Chondrocyte (in vitro differentiated cells): ENCODE data around the gene ECEL1. TPM values are rescaled to one million over a fixed set of nuclear protein-coding genes. Genes with fewer than 3 reads are reported as not detected.

Experiments
- DNase-seq: peaks from one replicate; pipeline ENCODE4 v3.0.0; 2021; ENCODE audit warnings: mixed read lengths, low spot score
- H3K27ac Mint-ChIP-seq: one replicate; pipeline ENCODE4 v1.8.0; 2021; ENCODE audit warnings: mild to moderate bottlenecking, moderate library complexity, mixed read lengths; ENCODE audit not compliant: unreplicated experiment
- H3K27me3 Mint-ChIP-seq: 2 replicates; pipeline ENCODE4 v1.8.0; 2021; ENCODE audit warnings: low read depth, mixed read lengths
- H3K36me3 Mint-ChIP-seq: 2 replicates; pipeline ENCODE4 v1.8.0; 2021; ENCODE audit warnings: low read depth, mixed read lengths
- H3K4me1 Mint-ChIP-seq: 2 replicates; pipeline ENCODE4 v1.8.0; 2021; ENCODE audit warnings: low read depth, mild to moderate bottlenecking, mixed read lengths
- H3K4me3 Mint-ChIP-seq: one replicate; pipeline ENCODE4 v1.8.0; 2021; ENCODE audit warnings: mild to moderate bottlenecking, moderate library complexity, mixed read lengths; ENCODE audit not compliant: unreplicated experiment
- H3K9me3 Mint-ChIP-seq: 2 replicates; pipeline ENCODE4 v1.8.0; 2021; ENCODE audit warnings: low read depth, mixed read lengths
- long read RNA-seq: library from polyadenylated mRNA; stranded (forward); transcript quantifications from one replicate; pipeline ENCODE4 v2.0.0, GENCODE V29; 2021
- total RNA-seq: library from RNA; stranded (reverse); gene quantifications from 3 replicates; pipeline ENCODE4 v1.2.1, GENCODE V29; 2021
- TF ChIP-seq, protein P1 (sequence below): fragments of 200-600 bp; sonication (generic); IDR thresholded peaks from 2 replicates; pipeline ENCODE4 v1.5.0; 2021; ENCODE audit warnings: antibody characterized with exemption, mild to moderate bottlenecking, moderate library complexity

Gene ECEL1, protein sequence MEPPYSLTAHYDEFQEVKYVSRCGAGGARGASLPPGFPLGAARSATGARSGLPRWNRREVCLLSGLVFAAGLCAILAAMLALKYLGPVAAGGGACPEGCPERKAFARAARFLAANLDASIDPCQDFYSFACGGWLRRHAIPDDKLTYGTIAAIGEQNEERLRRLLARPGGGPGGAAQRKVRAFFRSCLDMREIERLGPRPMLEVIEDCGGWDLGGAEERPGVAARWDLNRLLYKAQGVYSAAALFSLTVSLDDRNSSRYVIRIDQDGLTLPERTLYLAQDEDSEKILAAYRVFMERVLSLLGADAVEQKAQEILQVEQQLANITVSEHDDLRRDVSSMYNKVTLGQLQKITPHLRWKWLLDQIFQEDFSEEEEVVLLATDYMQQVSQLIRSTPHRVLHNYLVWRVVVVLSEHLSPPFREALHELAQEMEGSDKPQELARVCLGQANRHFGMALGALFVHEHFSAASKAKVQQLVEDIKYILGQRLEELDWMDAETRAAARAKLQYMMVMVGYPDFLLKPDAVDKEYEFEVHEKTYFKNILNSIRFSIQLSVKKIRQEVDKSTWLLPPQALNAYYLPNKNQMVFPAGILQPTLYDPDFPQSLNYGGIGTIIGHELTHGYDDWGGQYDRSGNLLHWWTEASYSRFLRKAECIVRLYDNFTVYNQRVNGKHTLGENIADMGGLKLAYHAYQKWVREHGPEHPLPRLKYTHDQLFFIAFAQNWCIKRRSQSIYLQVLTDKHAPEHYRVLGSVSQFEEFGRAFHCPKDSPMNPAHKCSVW
- total RNA-seq, result 0.12 to 0.53 TPM in 2 of 3 replicates, not detected in the other
- long read RNA-seq, result 0 reads

DNA sequence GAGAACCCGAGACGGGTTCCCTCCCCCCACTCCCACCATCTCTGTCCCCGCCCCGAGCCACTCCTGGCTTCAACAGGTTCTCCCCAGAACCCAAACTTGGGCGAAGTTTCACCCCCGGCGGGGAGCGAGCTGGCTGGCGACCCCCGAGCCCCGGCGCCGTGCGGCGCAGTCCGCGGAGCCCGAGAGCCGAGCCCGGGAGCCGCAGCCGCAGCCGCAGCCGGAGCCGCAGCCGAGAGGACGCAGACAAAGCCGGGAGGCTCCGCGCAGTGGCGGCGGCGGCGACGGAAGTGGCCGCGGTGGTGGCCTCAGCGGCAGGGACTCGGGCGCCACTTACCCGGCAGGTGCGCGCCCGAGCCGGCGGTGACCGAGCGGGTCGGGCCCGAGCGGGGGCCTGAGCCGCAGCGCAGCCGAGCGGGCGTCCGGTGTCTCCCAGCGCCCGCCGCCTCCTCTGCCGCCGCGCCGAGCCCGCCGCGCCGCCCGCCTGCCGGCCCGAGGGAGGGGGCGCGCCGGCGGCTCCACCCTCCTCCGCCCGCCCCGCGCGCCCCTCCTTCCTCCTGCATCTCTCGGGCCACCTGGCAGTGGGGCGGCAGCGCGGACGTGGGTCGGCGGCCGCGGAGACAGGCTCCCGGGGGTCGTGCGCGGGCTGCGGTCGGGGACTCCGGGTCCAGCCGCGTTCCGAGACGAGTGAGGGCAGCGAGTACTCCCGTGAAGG, at the start of gene ECEL1:
TSS of gene ECEL1 (minus strand) at position 450 of the 712 bp plus-strand sequence. CDS start 1,181 bp downstream, outside the sequence.
- TF ChIP-seq, protein P1, sequence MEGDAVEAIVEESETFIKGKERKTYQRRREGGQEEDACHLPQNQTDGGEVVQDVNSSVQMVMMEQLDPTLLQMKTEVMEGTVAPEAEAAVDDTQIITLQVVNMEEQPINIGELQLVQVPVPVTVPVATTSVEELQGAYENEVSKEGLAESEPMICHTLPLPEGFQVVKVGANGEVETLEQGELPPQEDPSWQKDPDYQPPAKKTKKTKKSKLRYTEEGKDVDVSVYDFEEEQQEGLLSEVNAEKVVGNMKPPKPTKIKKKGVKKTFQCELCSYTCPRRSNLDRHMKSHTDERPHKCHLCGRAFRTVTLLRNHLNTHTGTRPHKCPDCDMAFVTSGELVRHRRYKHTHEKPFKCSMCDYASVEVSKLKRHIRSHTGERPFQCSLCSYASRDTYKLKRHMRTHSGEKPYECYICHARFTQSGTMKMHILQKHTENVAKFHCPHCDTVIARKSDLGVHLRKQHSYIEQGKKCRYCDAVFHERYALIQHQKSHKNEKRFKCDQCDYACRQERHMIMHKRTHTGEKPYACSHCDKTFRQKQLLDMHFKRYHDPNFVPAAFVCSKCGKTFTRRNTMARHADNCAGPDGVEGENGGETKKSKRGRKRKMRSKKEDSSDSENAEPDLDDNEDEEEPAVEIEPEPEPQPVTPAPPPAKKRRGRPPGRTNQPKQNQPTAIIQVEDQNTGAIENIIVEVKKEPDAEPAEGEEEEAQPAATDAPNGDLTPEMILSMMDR, result no peak
- H3K4me3 Mint-ChIP-seq, result peak within 1 kb of the TSS; percentile 44
- H3K36me3 Mint-ChIP-seq, result no peaks in the 10 kb centered on the region
- no peaks in the 10 kb centered on the region for H3K9me3 Mint-ChIP-seq
- peaks cover 7% of the 10 kb centered on the region for H3K4me1 Mint-ChIP-seq
- peaks cover 40% of the 10 kb centered on the region for H3K27me3 Mint-ChIP-seq
- H3K27ac Mint-ChIP-seq, result no peak within 1 kb of the TSS
- peak; percentile 83 for DNase-seq

DNA sequence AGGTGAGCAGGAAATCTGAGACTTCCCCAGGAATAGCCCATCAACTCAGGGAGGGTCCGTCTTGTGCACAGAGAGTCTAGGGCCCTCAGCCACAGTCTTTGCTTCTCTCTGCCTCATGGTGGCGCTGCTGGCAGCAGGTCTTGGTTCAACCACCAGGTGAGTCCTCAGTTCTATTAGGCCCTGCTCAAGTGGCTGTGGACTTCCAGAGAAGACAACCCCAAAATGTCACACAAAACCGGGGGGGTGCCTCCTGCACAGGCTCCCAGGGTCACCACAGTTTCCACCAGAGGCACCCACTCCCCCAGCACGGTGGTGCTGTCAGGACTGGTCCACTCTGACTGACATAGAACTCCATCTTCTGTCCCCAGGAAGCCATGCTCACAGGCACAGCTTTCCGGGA, 49.4 kb upstream of the ECEL1 start:
- no peaks in the 10 kb centered on the region for H3K4me1 Mint-ChIP-seq
- TF ChIP-seq, protein P1, result peak; percentile 34
- no peak overlapping the region for H3K27ac Mint-ChIP-seq
- peak; percentile 70 for DNase-seq
- peaks cover 6% of the 10 kb centered on the region for H3K9me3 Mint-ChIP-seq
- no peaks in the 10 kb centered on the region for H3K36me3 Mint-ChIP-seq
- no peak overlapping the region for H3K4me3 Mint-ChIP-seq
- H3K27me3 Mint-ChIP-seq, result no peaks in the 10 kb centered on the region

DNA sequence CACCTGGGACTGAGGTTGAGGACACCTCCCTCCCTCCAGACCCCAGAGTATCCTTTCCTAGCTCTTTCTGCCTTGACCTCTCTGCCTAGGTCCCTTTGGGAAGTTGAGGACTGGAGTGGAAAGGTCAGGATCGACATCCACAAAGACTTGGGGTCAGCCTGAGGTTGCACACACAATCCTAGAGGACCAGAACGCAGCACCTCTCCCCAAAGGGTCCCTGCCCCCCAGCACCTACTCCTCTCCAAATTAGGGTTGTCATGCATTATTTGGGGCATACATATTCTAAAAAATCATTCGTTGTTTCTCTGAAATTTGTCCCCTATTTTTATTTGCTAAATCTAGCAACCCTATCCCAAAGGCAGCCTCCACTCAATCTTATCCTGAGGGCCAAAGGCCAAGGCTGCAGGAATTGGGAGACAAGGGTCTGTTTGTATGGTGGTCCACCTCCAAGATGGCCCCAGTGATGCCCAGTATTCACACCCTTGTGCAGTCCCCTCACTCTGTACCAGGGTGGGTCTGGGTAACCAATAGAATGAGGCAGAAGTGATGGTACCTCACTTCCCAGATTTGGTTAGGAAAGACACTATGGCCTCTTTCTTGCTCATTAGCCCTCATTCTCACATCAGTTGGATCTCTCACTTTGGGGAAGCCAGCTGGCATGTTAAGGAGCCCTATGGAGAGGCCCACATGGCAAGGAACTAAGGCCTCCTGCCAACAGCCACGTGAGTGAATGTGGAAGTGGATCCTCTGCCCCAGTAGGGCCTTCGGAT, 48.3 kb upstream of the ECEL1 start:
- TF ChIP-seq, protein P1, result no peak
- H3K9me3 Mint-ChIP-seq, result peaks cover 6% of the 10 kb centered on the region
- H3K4me3 Mint-ChIP-seq, result no peak overlapping the region
- DNase-seq, result peak; percentile 24
- no peaks in the 10 kb centered on the region for H3K27me3 Mint-ChIP-seq
- H3K36me3 Mint-ChIP-seq, result no peaks in the 10 kb centered on the region
- no peaks in the 10 kb centered on the region for H3K4me1 Mint-ChIP-seq
- H3K27ac Mint-ChIP-seq, result no peak overlapping the region

DNA sequence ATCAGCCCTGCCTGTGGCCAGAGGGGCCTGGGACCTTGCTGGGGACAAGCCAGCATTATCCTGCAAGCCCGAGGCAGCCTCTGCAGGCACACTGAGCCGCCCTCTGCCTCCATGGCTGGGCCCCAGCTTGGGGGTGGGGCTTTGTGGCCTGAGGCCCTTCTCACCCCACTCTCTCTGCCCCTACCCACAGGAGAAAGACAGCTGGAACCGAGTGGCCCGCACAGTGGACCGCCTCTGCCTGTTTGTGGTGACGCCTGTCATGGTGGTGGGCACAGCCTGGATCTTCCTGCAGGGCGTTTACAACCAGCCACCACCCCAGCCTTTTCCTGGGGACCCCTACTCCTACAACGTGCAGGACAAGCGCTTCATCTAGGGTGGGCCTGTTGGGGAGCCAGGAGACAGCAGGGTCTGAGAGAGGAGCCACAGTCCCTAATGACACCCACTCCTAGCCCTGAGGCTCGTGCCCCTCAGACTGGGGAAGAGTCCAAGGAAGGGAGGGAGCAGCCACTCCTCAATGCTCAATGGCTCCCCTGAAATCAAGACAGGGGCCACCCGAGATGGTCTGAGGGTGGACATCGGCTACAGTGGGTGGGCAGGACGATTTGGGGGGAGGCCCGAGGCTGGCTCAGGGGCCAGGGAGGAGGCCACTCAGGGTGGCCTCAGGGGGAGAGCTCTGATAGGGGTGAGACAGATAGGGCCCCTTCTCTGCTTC, 47.5 kb upstream of the ECEL1 start:
- H3K27ac Mint-ChIP-seq, result no peak overlapping the region
- H3K36me3 Mint-ChIP-seq, result no peaks in the 10 kb centered on the region
- no peak overlapping the region for H3K4me3 Mint-ChIP-seq
- H3K9me3 Mint-ChIP-seq, result peaks cover 6% of the 10 kb centered on the region
- H3K27me3 Mint-ChIP-seq, result no peaks in the 10 kb centered on the region
- DNase-seq, result peak; percentile 74
- TF ChIP-seq, protein P1, result no peak
- H3K4me1 Mint-ChIP-seq, result no peaks in the 10 kb centered on the region
